GM13977 (cell line): ENCODE data around the gene TBX2.

Experiments used
- DNase-seq: peaks from one replicate; pipeline ENCODE4 v3.0.0; 2012; ENCODE audit warnings: low spot score
- CTCF ChIP-seq: IDR thresholded peaks from 2 replicates; pipeline ENCODE4 v1.5.1; 2012; ENCODE audit warnings: mild to moderate bottlenecking, control low read depth; ENCODE audit not compliant: insufficient read depth; ENCODE audit errors: extremely low read depth, missing control alignments
- in situ Hi-C: fragments of 300-500 bp; cut with MboI; formaldehyde crosslinking; loops from one replicate; pipeline ENCODE4 v1.12.0; 2022; ENCODE audit warnings: low sequenced_read_pairs, low pct_unique_long_range_greater_than_20kb, mixed read lengths, inconsistent platforms; ENCODE audit not compliant: unreplicated experiment

Gene TBX2

DNA sequence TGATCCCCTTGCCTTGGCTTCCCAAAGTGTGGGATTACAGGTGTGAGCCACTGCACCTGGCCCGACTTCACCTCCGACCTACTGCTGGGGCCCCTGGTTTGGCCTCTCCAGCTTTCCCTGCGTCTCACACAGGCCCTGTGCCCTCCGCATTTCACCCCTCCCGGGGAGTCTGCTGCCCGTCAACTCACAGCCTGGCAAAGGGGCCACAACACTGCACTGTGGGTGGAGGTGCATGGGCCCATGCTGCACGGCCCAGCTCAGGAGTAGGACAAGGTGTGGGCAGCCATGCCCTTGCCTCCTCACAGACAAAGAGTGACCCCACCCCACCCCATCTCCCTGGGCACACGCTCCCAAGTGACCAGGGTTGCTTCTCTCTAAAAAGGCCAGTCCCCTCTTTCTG, 12.6 kb upstream of the TBX2 start:
- no peak for TF ChIP-seq CTCF
- in situ Hi-C loops = loop anchor here (10.0 kb wide), 1 partner anchor 402 kb away; no protein-coding TSS in a partner anchor
- DNase-seq = no peak

GRCh38 chr17:61387511-61388305, 11.9 kb upstream of the TBX2 start:
- TF ChIP-seq CTCF = no peak
- DNase-seq = no peak
- in situ Hi-C loops = loop anchor here (10.0 kb wide), 1 partner anchor 403 kb away; no protein-coding TSS in a partner anchor

- no peak for DNase-seq
- in situ Hi-C loops = loop anchor here (10.0 kb wide), 1 partner anchor 404 kb away; no protein-coding TSS in a partner anchor
- no peak for TF ChIP-seq CTCF
Observed at GRCh38 chr17:61388561-61389356, 10.9 kb upstream of the TBX2 start.

DNA sequence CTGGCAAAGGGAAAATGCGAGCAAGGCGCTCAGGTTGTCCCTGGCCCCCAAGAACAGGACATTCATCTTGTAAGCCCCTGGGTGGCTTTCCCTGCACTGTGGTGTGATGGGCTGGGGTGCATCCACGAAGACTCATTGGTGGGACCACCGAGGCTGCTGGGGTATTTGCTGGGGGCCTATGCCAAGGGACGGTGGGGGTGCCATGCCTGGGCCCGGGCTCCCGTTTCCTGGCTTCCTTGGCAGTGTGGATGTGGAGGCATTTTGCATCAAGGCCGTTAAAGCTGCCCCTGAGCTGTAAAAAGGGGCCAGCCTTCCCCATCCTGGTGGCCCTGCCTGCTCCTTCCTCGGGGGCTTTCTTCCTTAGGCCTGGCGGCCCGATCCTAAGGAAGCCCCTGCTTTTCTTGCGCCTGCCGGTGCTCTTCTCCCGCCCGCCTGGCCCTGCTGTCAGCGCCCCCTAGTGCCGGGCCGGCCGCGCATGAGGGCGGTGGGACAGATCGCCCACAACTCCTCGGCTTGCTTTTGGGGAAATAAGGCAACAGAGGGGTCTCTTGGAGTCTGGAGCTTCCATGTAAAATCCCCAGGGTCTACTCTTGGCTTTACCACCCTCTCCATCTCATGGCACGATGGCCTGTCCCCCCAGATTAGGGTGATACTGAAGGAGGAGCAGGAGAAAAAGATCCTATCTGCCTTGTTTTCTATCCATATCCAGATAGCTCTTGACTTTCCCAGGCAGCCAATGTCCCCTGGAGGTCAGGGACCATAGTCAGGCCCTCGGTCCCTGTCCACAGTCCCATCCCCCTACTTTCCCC, 9.8 kb upstream of the TBX2 start:
- TF ChIP-seq CTCF = peak; percentile 94
- in situ Hi-C loops = loop anchor here (10.0 kb wide), 3 partner anchors 65 to 665 kb away; partner anchors contain the start of gene TBX4
- DNase-seq = peak; percentile 81

DNA sequence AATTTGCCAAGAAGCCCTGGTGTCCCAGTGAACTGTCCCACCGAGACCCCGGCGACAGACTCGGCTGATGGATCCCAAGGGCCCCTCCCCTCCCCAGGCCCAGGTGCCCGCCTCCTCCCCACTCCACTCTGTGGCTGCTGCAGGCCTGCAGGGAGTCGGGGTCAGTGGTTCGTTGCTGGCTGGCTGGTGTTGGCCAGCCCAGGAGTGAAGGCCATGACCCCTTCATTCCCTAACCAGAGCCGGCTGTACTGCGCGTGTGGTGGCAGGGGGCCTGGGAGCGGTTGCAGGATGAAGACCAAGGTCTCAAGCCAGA, 9.2 kb upstream of the TBX2 start:
- DNase-seq = no peak
- in situ Hi-C loops = loop anchor here (10.0 kb wide), 2 partner anchors 64 to 666 kb away; partner anchors contain the start of gene TBX4
- TF ChIP-seq CTCF = no peak
